DMS114 treated with DMSO at 0.1 percent for 48 hours (cell line): ENCODE results near the gene RNF25.

Experiments used
- DNase-seq: peaks from one replicate; lab custom pipeline; 2025; ENCODE audit not compliant: unreplicated experiment; lab: John Stamatoyannopoulos, UW

The RNF25 gene

DNA sequence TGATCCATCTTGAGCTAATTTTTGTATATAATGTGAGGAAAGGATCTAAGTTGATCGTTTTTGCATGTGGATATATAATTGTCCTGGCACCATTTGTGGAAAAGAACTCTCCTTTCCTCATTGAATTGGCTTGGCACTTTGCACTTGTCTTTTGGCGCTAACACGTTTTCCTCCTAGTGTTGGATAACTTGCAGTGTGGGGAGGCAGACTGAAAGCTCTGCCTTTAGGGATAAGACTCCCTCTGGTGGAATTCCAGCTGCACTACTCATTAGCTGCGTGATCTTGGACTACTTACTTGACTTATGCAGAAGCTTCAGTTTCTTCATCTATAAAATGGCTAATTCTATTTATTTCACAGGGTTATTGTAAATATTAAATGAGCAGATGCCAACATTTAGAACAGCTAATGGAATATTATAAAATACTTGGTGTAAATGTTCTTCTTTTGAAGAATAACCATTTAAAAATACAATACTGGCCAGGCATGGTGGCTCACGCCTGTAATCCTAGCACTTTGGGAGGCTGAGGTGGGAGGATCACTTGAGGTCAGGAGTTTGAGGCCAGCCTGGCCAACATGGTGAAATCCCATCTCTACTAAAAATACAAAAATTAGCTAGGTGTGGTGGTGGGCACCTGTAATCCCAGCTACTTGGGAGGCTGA lies 15.7 kb upstream of the RNF25 start:
- peak; percentile 83 for DNase-seq

DNA sequence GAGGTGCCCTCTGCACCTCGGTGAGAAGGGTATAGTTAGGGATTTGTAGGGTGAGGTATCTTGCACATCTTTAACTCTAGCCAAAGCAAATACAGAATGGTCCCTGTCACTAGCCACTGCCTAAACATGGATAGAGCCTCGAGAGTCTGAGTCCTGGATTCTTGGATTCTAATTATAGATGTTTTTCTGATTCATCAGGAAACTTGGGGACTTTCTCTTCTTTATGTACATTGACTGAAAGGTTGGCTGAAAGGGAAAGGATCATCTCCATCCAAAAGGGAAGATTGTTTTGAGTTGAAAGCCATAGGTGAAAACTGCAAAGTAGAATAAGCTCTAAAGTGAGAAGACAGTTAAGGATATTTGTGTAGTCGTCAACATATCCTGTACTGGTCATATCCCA lies 8.3 kb upstream of the RNF25 start:
- no peak for DNase-seq

DNA sequence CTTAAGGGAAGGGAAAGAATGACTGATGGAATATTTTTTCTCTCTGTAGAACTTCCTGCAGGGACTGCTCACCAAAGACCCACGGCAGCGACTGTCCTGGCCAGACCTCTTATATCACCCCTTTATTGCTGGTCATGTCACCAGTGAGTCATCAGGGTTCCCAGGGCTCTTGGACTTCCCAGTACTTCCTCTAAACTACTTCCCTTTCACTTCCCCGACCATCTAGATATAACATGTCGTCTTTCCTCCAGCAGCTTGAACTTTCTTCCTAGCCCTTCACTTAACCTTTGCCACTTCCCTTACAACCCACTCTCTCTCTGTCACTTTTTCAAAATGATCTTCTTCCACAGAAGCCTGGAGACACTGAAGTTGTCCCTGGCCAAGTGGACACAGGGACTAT lies 7.3 kb upstream of the RNF25 start:
- no peak for DNase-seq

DNA sequence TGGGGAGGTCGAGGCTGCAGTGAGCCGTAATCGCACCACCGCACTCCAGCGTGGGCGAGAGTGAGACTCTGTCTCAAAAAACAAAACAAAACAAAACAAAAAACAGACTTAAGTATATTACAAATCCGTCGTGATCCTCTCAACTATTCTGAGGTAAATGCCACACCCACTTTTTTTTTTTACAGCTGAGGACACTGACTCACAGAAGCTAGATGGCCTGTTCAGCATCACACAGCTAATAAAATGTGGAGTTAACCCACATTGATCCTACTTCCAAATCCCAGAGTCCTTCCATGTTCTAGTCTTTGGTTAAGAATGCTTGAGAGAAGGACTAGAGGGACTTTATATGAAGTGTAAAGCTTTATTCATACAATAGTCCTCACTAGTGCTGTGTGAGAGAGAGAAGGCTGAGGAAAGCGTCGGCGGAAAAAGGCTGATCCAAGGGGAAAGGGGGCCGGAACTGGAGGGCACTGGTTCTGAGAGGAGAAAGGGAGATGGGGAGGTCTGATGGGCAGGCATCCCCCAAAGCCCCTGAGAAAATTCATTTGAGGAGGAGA lies 627 bp downstream of the RNF25 start:
- peak; percentile 23 for DNase-seq

DNA sequence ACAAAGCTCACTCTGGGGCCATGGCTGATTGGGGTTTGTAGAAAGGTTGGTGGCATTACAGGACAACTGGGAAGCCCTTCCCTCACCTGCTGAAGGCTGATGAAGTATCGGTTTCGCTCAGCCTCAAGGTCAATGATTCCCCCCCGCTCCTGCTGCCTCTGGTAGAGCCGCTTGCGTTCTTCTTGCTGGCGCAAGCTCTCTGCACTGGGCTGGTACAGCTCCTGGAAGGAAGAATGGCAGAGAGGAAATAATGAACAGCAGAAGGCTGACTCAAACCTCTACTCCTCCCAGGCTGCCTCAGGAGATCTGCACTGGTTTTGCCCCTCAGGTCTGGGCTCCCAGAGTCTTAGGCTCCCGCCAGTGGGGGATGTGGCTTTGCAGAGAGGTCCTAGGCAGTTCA lies 7.1 kb downstream of the RNF25 start:
- no peak for DNase-seq

DNA sequence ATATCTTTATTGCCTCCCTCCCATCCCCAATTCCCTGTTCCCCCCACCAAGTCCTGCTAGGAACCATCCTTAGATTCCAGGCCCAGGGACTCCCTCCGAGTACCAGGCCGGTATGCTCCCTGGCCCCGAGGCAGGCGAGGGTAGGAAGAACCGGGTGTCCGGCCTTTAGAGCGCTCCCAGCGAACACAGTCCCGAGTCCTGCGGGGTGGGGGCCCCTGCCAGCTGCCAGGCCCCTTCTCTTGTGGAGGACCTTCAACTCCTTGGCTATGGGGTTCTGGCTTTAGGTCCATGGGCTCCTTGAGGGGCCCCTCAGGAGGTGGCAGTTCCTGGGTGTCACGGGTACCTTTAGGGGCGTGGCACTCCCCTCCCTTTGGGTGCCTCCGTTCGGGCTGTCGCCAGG lies 7.9 kb downstream of the RNF25 start:
- no peak for DNase-seq

DNA sequence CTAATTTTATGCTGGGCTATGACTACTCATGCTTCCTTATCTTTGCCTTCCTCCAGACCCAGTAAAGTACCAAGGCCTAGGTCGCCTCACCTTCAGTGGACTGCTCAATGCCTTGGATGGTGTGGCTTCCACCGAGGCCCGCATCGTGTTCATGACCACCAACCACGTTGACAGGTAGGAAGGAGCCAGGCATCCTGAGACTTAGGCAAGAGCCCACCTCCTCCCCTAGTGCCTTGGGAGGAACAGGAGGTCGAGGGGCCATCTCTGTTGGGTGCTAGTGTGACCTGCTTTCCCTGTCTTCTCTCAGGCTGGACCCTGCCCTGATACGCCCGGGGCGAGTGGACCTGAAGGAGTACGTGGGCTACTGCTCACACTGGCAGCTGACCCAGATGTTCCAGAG lies 9.0 kb downstream of the RNF25 start:
- DNase-seq = no peak

DNA sequence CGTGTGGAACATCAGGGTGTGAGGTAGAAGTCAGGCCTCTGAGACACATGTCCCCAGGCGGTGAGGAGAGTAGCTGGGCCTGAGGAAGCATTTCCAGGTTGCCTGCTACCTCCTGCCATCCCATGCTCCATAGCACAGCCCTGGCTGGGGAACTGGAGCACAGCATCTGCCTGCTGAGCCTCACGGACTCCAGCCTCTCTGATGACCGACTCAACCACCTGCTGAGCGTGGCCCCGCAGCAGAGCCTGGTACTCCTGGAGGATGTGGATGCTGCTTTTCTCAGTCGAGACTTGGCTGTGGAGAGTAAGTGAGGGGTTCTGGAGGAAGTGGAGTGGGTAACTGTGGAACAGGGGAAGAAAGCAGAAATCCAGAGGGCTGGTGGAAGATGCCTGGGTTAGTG lies 9.4 kb downstream of the RNF25 start:
- DNase-seq = no peak

DNA sequence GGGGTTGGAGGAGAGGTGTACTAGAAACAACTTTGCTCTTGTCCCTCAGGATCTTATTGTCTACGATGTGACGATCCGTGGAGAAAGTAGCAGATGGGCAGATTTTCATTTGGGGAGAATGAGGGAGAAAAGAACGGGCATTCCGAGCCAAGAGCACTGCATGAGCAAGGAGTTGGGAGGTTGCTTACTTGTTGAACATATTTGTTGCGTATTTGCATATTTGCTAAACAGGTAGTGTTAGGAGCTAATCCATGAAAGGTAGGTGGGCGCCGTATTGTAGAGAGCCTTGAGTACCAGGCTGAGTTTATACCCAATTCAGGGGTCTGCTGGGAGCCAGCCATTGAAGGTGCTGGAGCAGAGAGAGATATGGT lies 11.8 kb downstream of the RNF25 start:
- no peak for DNase-seq

DNA sequence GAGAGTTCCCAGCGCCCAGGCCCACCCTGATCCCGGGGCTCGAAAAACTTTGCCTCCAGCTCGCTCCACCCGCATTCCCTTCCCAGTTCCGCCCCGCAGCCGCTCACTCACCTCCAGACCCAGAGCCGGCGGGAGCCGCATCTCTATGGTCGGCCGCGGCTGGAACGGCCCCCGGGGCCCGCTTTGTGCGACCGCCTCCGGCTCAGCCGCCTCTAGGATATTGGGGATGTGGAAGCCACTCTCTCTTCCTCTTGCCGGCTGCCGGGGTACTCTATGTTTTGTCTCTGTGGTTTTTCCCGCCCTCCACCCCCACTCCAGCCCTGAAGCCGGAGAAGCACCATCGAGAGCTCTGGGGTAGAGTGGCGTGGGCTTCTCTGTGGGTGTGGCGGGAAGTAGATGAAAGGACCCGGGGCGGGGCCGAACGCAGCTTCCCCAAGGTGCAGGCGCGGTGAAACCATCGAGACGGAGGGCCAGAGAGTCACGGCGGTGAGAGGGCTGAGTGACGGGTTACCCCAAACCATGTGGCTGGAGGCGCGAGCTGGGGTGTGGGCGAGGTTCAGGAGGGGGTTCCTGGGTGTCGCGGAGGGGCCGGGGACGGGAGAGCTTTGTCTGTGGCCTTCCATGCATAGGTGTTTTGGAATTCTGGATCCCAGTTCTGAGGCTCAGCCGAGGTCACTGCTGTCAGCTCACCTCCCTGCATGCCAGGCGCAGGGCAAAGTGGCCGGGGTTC lies 12.4 kb downstream of the RNF25 start, which contains the start of the genes BCS1L and ZNF142:
Gene BCS1L, plus strand, starts transcription at position 426 of the 730 bp plus-strand sequence. CDS start 1,305 bp downstream, outside the sequence.
Gene ZNF142, minus strand, starts transcription at position 366 of the 730 bp plus-strand sequence. CDS start 3,194 bp downstream, outside the sequence.
- DNase-seq = peak; percentile 85

DNA sequence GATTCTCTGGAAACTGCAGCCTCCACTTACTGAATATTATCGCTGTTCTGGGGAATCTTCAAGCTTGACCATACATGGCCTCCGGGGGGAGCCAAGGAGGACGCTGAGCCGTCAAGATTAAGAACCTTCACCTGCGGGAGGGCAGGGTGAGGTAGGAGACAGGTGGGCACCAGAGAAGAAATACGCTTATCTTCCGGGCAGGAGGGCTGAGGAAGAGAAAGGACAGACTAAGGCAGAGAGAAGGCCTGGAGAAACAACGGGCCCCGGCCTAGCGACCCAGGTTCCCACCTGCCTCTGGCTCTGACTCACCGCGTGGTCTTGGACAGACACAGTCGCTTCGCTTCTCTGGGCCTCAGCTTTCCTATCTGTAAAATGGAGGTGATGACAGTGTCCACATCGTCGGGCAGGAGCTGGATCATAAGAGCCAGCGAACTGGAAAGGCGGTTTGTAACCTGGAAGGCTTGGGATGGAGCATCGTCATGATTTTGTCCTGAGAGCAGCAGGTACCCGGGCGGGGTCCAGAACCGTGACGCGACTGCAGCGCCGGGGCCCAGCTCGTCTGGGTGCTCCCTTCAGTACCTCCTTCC lies 13.0 kb downstream of the RNF25 start:
- DNase-seq = no peak

DNA sequence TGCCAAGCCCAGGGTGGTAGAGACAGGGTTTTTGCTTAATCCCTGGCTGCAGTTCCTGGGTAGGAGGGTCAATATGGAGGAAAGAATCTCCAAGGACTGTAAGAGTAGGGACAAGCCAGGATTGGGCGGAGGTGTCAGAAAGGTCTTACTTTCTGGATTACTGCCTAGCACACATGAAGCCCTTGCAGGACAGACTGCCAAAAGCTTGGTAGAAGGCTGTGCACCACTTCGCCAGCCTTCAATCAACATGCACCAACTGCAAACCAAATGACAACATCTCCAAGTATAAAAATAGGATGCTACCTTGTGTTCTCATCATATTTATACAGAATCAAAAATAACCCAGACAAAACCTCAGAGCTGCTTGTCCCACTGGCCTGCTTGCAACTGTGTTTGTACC lies 16.1 kb downstream of the RNF25 start:
- DNase-seq = no peak

DNA sequence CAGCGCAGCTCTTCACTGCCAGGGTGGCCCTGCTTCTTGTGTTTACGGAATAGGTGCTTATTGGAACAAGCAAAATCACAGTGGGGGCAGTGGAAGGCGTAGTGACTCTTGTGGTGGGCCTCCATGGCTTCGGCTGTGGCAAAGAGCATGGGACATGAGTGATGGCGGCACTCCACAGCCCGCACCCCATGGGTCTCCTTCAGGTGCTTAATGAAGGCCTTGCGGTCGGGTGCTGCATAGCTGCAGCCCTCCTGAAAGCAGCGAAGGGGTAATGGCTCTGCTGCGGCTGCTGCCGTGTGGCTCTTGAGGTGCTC lies 23.1 kb downstream of the RNF25 start:
- DNase-seq = no peak

DNA sequence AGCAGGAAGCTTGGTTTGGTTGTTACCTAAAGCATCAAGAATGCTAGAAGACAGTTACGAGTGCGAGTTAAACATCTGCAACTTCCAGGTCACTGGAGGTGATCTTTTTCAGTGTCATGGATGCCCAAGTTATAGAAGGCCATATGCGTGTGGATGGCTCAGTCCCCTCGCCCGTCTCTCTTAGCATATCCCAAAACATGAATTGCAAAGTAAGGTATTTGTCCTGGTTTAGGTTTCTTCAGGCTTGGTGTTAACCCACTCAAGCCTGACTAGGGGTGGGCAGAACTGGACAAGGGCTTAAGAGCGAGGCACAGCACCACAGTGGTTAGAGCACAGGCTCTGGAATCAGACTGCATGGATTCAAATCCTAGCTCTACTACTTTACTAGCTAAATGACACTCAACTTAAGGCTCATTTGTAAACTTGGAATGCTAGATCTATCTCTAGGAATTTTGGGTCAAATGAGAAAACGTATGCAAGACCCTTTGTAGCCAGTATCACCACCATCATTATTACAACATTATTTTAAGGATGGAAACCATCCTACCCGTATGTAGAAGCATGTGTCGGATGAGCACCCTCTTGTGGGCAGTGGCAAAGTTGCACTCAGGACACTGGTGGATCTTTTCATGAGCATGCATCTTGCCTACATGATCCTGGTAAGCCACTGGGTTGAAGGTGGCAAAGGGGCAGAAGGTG lies 23.6 kb downstream of the RNF25 start:
- DNase-seq = peak; percentile 19

DNA sequence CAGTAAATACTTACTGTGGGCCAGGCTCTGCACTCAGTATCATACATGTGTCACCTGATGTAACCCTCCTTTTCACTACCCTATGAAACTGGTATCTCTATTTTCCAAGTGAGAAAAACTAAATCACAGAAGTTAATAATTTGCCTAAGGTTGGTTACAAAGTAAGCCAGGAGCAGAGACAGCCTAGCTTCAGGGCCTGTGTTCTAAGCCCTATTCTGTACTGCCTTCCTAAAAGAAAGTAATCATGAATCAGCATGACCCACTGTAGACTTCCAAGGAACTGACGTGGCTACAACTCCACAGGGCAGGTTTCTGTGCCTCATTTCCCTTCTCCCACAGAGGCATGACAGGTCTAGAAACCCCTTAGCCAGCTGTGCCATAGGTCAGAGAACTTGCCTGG lies 26.7 kb downstream of the RNF25 start:
- no peak for DNase-seq

DNA sequence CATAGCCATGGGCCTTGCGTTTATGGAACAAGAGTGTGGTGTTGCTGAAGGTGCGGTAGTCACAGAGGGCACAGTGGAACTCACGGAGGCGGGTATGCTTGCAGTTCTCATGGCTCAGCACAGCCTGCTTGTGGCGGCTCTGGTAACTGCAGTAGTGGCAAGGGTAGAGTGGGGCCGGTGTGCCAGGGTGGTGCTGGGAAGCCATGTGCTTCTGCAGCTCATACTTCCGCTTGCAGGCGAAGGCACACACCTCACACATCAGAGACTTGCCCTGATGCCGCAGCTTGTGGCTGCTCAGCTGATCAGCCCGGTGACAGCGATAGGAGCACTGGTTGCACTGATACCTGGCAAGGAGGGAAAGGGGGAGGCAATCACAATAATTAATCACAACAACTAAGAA lies 27.1 kb downstream of the RNF25 start:
- no peak for DNase-seq

DNA sequence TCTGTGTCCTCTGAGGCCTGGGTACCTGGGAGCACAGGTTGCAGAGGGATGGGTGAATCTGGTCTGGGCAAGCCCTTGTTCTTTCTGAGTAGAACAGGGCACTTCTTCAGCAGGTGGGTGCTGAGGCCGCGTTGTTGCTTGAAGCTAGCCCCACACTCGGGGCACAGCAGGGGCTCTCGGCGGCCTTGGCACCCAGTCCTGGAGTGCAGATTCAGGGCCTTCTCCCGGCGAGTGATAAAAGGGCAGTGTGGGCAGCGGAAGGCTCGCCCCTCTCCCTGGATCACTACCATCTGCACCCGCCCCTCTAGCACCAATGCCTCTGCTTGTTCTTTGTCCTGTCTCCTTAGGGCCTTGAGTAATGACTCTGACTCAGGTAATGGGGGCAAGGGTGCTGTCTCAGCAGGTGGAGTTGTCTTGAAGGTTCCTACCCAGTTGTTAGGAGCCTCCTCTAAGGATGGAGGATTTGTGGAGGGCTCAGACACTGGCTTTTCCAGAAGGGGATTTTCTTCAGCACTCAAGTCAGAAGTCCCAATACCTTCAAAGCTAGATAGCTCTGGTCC lies 28.0 kb downstream of the RNF25 start:
- DNase-seq = no peak

DNA sequence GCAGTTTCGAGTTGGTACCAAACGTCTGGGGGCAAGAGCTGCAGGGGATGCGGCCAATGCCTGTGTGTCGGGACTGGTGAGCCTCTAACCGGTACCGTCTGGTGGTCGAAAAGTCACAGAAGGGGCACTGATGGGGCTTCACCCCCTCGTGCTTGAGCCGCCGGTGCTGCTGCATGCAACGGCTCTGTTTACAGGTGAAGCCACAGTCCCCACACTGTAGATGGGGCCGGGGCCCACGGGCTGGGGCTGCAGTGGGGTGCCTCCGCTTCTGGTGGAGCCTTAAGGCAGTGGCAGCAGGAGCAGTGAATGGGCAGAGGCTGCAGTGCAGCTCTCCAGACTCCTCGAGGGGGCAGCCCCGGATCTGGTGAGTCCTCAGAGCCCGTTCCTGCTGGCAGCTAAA lies 29.0 kb downstream of the RNF25 start:
- DNase-seq = no peak

DNA sequence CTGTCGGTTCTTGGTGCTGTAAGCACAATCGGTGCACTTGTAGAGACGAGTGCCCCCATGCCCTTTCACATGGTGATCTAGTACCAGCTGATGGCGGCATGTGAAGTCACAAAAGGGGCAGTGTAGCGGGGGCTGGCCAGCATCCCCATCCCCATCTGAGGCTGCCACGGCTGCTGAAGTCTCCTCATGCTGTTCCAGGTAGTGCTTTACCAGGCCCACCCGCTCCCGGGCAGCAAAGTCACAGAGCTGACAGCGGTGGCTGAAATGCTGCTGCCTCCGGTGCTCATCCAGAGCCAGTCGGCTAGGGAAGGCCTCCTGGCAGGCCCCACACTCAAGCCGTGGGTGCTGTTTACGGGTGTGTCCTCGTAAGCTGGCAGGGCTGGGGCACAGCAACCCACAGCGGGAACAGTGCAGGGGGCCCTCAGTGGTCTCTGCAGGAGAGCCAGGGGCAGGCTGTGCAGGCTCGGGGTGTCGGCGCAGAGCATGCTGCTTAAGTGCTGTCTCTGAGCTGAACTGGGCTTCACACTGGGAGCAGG lies 29.6 kb downstream of the RNF25 start:
- no peak for DNase-seq

DNA sequence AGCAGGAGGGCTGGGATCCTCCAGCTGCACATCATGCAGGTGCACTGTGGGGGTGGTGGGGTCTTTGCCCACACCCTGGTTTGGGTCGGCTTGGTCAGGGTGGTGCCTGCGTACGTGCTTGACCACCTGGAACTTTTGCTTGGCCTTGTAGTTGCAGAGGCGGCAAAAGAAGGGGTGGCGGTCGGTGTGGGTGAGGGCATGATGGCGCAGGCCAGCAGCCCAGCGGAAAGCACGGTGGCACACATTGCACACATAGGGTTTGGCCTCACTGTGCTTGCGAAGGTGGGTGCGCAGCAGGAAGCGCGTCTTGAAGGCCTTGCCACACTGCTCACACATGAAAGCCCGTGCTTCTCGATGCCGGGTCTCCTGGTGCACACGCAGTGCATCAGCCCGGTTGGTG lies 33.4 kb downstream of the RNF25 start:
- no peak for DNase-seq

DNA sequence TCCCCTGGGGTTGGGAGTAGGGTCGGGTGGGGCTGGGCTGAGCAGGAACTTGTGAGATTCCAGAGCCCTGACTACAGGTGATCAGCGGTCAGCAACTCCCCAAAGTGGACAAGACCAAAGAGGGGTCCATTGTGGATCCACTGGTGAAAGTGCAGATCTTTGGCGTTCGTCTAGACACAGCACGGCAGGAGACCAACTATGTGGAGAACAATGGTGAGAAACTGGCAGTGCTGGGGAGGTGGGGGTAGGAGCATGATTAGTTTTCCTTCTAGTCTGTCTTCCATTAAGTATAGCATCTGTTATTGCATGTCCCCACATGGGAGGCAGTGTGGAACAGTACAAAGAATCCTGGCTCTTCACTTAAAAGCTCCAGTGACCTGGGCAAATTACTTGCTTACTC lies 36.1 kb downstream of the RNF25 start:
- DNase-seq = no peak
